Stimulated activated CD4-positive, alpha-beta T cell treated with anti-CD3 and anti-CD28 coated beads, Interleukin-2, amount 100 ng/mL, for 48 hours (primary cell): ENCODE results near the gene PPFIBP2.

Experiments
- DNase-seq, 2 donors: peaks; one replicate each; pipeline ENCODE4 v3.0.0-alpha.2; 2020

Gene PPFIBP2

GRCh38 chr11:7581021-7581590 lies 67.3 kb downstream of the PPFIBP2 start:
- no peak for DNase-seq

- DNase-seq: no peak
Measured at GRCh38 chr11:7582338-7582985, 68.7 kb downstream of the PPFIBP2 start.

DNA sequence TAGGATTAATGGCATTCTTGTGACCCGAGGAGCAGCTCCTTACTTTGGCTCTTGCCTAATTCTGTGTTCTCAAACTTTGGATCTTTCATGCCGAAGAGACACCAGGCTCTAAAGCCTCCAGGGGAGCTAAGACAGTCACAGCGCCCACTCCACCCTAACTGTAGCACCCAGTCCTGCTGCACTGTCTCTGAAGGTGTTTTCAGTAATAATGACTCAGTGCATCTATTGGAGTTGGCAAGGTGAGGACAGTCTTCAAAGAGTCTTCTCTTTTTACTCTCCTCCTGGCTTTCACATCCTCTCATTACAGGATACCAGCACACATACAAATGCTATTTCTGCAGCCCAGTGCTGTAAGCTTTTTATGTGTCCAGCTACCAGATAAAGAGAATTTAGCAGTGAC lies 69.4 kb downstream of the PPFIBP2 start:
- no peak for DNase-seq

DNA sequence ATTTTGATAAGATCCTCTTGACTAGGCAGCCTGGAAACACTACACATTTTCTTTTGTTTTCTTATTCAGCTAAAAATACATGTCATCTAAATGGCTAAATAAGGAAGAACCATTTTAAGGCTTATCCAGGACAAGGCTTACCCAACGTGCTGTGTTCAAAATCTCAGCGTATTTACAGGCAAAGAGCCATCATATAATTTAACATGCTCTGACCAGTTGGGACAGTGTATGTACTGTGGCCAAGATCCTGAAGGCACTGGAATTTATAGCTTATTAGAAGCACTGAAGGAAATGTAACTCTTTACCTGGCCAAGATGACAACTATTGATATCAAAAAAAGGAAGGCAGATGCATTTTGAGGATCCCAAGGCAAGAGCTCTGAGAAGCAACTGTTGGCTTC lies 71.1 kb downstream of the PPFIBP2 start:
- no peak for DNase-seq

GRCh38 chr11:7585816-7586215 lies 72.0 kb downstream of the PPFIBP2 start:
- no peak for DNase-seq

GRCh38 chr11:7586376-7586775 lies 72.6 kb downstream of the PPFIBP2 start:
- no peak for DNase-seq

GRCh38 chr11:7587712-7588111 lies 73.9 kb downstream of the PPFIBP2 start:
- no peak for DNase-seq

DNA sequence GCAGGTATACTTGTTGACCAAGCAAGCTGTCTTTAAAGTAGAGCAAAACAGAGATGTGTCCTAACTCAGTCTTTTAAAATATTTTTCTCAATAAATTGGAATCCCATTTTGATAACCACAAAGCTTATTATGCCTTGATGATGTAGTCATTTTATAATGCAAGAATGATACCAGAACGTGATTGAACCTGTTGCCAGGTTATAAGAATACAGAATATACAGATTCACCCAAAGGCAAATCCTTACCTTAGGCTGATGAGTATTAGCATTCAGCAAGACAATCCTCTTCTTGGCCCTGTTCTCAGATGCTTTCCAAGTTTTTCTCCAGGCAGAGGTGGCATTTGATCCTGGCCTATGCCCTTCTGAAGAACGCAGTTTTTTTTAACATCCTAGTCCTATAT lies 76.1 kb downstream of the PPFIBP2 start:
- no peak for DNase-seq

DNA sequence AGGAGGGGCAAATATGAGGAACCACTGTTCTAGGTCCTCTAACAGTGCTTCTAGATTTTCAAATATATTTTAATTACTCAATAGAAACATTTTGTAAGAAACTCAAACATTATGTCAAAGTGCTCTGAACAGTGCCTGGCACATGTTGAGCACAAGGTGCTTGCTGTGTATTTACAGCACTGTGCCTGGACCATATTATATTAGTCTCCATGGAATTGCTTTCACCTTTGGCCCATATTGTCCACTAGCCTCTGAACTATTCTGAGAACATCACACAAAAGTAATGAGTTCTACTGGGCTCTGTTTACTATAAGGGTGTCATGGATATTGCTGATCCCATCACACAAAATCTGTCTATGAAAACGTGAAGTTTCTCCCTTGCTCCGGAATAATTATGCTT lies 76.7 kb downstream of the PPFIBP2 start:
- no peak for DNase-seq

- no peak for DNase-seq
Measured at GRCh38 chr11:7591107-7591894, 77.5 kb downstream of the PPFIBP2 start.

DNA sequence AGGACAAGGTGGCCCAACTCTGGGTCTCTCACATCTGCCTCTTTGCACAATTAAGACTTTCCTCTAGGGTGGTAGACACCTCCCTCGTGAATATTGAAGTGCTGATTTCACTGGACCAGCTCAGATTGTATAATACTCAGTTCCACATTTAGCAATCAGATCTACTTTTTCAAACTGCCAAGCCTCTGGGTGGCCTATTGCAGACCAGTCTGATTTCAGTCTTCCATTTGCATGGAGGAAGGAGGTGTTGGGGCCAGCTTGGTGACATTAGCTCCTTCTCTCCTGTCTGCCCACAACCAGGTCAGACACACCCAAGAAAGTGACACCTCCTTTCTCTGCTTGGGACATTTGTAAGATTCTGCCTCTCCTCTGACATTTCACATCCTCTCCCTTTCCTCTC lies 78.2 kb downstream of the PPFIBP2 start:
- DNase-seq: no peak

- no peak for DNase-seq
Measured at GRCh38 chr11:7592711-7593110, 78.9 kb downstream of the PPFIBP2 start.

GRCh38 chr11:7593481-7593880 lies 79.7 kb downstream of the PPFIBP2 start:
- DNase-seq: no peak

DNA sequence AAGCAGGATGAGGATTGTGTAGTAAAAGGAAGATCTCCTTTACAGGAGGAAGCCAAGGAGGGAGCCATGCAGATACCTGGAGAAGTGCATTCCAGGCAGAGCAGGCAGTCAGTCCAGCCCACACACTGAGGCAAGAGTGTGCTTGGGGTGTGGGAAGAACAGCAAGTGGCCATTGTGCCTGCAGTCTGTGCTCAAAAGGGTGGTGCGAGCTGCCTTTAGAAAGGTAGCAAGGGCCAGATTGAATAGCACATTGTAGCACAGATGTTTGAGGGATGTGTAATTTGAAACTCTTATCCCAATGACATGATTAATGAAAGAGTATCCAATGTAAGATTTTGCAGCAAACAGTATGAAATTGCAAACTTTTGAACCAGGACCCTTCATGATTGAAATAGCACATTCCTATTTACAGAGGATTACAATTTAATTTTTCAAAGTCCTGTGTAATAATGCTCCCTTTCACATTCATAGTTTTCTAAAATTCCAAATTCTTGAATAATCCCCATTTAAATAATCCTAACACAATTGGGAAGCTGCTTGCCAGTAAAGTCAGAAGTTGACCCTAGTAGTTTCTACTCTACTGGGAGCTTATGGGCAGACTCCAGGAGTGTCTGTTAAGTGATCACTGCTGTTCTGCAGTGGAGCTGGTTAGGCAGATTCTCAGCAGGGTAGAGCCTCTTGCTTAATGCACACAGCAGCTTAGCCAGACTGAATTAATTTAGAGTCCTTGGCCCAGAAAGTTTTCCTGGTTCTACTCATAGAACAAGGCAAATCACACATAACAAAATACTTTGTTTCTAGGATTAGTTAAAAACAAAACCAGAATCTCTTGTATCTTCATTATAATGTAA lies 81.4 kb downstream of the PPFIBP2 start:
- no peak for DNase-seq

- DNase-seq: no peak
Measured at GRCh38 chr11:7595951-7596350, 82.2 kb downstream of the PPFIBP2 start.

- DNase-seq: no peak
Measured at GRCh38 chr11:7596975-7597391, 83.2 kb downstream of the PPFIBP2 start.

DNA sequence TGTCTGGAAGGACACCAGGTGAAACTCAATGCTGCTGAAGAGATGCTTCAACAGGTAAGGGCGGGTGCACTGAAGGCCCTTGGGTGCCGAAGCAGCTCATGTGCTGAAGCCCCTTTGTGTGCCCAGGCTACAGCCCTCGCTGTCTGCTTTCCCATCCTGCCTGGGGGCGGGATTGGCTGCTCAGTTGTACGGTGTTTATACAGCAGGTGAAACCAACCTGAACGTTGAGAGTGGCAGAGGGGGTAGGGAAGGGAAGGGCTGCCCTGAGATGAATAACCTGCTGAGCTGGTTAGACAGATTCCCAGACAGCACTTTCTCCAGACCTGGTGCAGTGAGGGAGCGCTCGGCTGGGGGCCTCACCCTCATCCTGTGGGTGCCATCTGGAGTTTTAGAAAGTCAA lies 83.8 kb downstream of the PPFIBP2 start:
- DNase-seq: no peak

- DNase-seq: no peak
Measured at GRCh38 chr11:7599209-7599608, 85.4 kb downstream of the PPFIBP2 start.

DNA sequence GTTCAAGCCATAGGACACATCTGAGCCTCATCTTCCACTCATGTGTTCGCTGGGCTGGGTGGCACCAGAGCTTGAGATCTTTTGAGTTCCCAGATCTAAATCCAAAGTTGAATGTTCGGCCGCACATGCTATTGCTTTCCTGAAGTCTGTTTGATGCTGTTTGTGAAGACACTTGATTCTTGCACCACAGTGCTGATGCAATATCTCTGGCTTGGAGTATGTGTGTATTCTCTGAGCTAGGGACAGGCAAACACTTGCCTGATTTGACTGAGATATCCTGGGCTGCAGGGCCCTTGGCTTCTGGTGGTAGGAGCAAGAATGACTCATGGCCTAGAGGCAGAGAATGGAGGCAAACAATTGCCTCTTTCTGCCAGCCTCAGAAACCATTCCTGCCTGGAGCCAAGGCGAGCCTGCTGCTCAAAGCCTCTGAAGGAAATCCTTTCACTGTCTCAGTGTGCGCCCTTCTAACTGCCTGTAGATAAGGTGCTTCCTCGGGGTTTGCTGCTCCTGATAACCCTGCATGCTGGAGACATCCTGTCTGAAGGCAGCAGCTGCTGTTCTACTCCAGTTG lies 86.5 kb downstream of the PPFIBP2 start:
- DNase-seq: no peak

- DNase-seq: no peak
Measured at GRCh38 chr11:7603031-7603781, 89.4 kb downstream of the PPFIBP2 start.

DNA sequence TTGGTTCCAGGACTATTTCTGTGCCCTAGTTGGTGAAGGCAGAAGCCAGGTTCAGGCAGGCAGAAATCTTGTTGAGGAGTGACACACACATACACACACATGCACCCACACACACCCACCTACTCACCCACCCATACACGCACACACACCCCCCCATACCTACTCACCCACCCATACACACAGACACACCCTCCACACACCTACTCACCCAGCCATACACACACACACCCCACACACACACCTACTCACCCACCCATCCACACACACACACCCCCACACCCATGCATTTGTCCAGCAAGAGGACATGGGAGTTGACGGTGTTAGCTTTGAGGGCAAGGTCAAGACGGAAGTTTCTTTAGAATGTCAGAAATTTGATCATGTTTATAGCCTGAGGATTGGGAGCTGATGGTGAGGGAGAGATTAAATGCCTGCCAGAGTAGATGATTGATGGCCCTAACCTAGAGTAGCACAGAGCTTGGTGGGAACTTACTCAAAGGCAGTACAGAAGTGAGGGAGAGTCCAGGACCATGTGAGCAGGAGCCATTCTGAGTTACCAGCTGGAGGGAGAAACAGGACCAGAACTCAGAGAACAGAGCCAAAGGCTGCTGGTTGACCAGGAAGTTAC lies 90.6 kb downstream of the PPFIBP2 start:
- DNase-seq: no peak
